Stimulated activated CD4-positive, alpha-beta T cell treated with anti-CD3 and anti-CD28 coated beads, Interleukin-1b, Interleukin-23, amount 100 ng/mL, for 4 hours (primary cell): Measurements from ENCODE around the gene CSNK1G2.

Experiments
- DNase-seq, 2 donors: peaks; one replicate each; pipeline ENCODE4 v3.0.0-alpha.2; 2020; ENCODE audit warnings: low read depth in 2 of 2

Gene CSNK1G2

GRCh38 chr19:1944088-1944915 lies 3.3 kb downstream of the CSNK1G2 start:
- DNase-seq, result no peak

- no peak for DNase-seq
Observed at GRCh38 chr19:1944916-1945561, 4.1 kb downstream of the CSNK1G2 start.

- DNase-seq, result no peak
Observed at GRCh38 chr19:1945899-1946298, 4.9 kb downstream of the CSNK1G2 start.

GRCh38 chr19:1947651-1948209 lies 6.8 kb downstream of the CSNK1G2 start:
- DNase-seq, result no peak

- DNase-seq, result no peak
Observed at GRCh38 chr19:1949304-1950101, 8.5 kb downstream of the CSNK1G2 start.

- no peak for DNase-seq
Observed at GRCh38 chr19:1950640-1951039, 9.7 kb downstream of the CSNK1G2 start.

GRCh38 chr19:1952635-1953034 lies 11.7 kb downstream of the CSNK1G2 start:
- DNase-seq, result no peak

GRCh38 chr19:1953037-1953436 lies 12.1 kb downstream of the CSNK1G2 start:
- DNase-seq, result no peak

GRCh38 chr19:1953441-1954094 lies 12.6 kb downstream of the CSNK1G2 start:
- no peak for DNase-seq

GRCh38 chr19:1954532-1954933 lies 13.6 kb downstream of the CSNK1G2 start:
- no peak for DNase-seq

- no peak for DNase-seq
Observed at GRCh38 chr19:1955171-1956121, 14.5 kb downstream of the CSNK1G2 start.

GRCh38 chr19:1956122-1956494 lies 15.1 kb downstream of the CSNK1G2 start:
- no peak for DNase-seq

GRCh38 chr19:1956868-1957492 lies 16.0 kb downstream of the CSNK1G2 start:
- DNase-seq, result no peak

- DNase-seq, result no peak
Observed at GRCh38 chr19:1957562-1958248, 16.7 kb downstream of the CSNK1G2 start.

GRCh38 chr19:1959928-1960589 lies 19.1 kb downstream of the CSNK1G2 start:
- DNase-seq, result no peak

- DNase-seq, result no peak
Observed at GRCh38 chr19:1961000-1961883, 20.3 kb downstream of the CSNK1G2 start.

GRCh38 chr19:1962674-1963073 lies 21.7 kb downstream of the CSNK1G2 start:
- no peak for DNase-seq

GRCh38 chr19:1967087-1967608 lies 26.2 kb downstream of the CSNK1G2 start:
- no peak for DNase-seq
